ENCODE results near the gene GALNT10. TPM values are rescaled to one million over a fixed set of nuclear protein-coding genes. Genes with fewer than 3 reads are reported as not detected.

GALNT10 gene
- total and polyA plus RNA-seq, 12 donors, result 3.1 to 19.0 (median 11.7) TPM

- DNase-seq (no peak), ATAC-seq (no peak)
- 98 to 99% methylated on average over 2 of the region's 2 CpGs for WGBS, 2 donors
- intact Hi-C loops (cut with DNase I), result no loop called here
- Histone ChIP-seq H3K4me3 (no peak overlapping the region), H3K4me1 (peaks cover 0 to 33% (median 16%) of the 10 kb centered on the region in 9 donors), H3K27me3 (no peaks in the 10 kb centered on the region), H3K9me3 (no peaks in the 10 kb centered on the region), H3K27ac (peak overlapping the region in 2 of 10 donors; percentile 6 to 15), H3K36me3 (peaks cover 0 to 5% (median 0%) of the 10 kb centered on the region in 9 donors)
- no peak for TF ChIP-seq CTCF (IDR thresholded peaks at IDR 0.05)
Observed at GRCh38 chr5:154265197-154265773, 74.8 kb downstream of the GALNT10 start.

GRCh38 chr5:154267516-154267915, 77.0 kb downstream of the GALNT10 start:
- no peak for TF ChIP-seq CTCF (IDR thresholded peaks at IDR 0.05)
- Histone ChIP-seq H3K4me3 (no peak overlapping the region), H3K9me3 (no peaks in the 10 kb centered on the region), H3K36me3 (peaks cover 0 to 1% (median 0%) of the 10 kb centered on the region in 9 donors), H3K27ac (no peak overlapping the region), H3K27me3 (no peaks in the 10 kb centered on the region), H3K4me1 (peaks cover 0 to 38% (median 13%) of the 10 kb centered on the region in 9 donors)
- intact Hi-C loops (cut with DNase I), result no loop called here
- DNase-seq (no peak), ATAC-seq (no peak)

GRCh38 chr5:154268073-154268472, 77.5 kb downstream of the GALNT10 start:
- Histone ChIP-seq H3K27me3 (no peaks in the 10 kb centered on the region), H3K4me1 (peaks cover 0 to 43% (median 19%) of the 10 kb centered on the region in 9 donors), H3K4me3 (no peak overlapping the region), H3K27ac (no peak overlapping the region), H3K36me3 (no peaks in the 10 kb centered on the region), H3K9me3 (no peaks in the 10 kb centered on the region)
- ATAC-seq (no peak), DNase-seq (no peak)
- 94 to 95% methylated on average over 3 of the region's 3 CpGs for WGBS, 2 donors
- intact Hi-C loops (cut with DNase I), result no loop called here
- no peak for TF ChIP-seq CTCF (IDR thresholded peaks at IDR 0.05)

GRCh38 chr5:154269414-154269813, 78.9 kb downstream of the GALNT10 start:
- peaks cover 0 to 47% (median 26%) of the 10 kb centered on the region in 9 donors for H3K4me1 ChIP-seq
- DNase-seq, result no peak
- no peak for TF ChIP-seq CTCF (IDR thresholded peaks at IDR 0.05)
- H3K4me3 ChIP-seq, result no peak overlapping the region
- no peaks in the 10 kb centered on the region for H3K27me3 ChIP-seq
- H3K36me3 ChIP-seq, result no peaks in the 10 kb centered on the region
- intact Hi-C loops (cut with DNase I), result no loop called here
- no peaks in the 10 kb centered on the region for H3K9me3 ChIP-seq
- H3K27ac ChIP-seq, result no peak overlapping the region
- ATAC-seq, result no peak
- 84 to 88% methylated on average over 3 of the region's 3 CpGs for WGBS, 2 donors

Data from heart right ventricle (tissue), 16 donors.